ENCODE data around the gene MYOZ1.
A peak's percentile ranks its signal among the peaks of the same experiment; 100 is the strongest.

MYOZ1 gene

GRCh38 chr10:73649876-73650536 lies 8.7 kb upstream of the MYOZ1 start:
- DNase-seq (ENCODE audit: extremely low read depth, insufficient read length): no peak
- Histone ChIP-seq H3K27me3 (replicated peaks; ENCODE audit: control insufficient read depth, insufficient read depth, low read length) (no peaks in the 10 kb centered on the region), H3K4me3 (replicated peaks; ENCODE audit: low read depth, low read length) (no peak overlapping the region), H3K36me3 (ENCODE audit: control insufficient read depth, insufficient read depth, low read length) (no peaks in the 10 kb centered on the region)
- TF ChIP-seq, protein P1, sequence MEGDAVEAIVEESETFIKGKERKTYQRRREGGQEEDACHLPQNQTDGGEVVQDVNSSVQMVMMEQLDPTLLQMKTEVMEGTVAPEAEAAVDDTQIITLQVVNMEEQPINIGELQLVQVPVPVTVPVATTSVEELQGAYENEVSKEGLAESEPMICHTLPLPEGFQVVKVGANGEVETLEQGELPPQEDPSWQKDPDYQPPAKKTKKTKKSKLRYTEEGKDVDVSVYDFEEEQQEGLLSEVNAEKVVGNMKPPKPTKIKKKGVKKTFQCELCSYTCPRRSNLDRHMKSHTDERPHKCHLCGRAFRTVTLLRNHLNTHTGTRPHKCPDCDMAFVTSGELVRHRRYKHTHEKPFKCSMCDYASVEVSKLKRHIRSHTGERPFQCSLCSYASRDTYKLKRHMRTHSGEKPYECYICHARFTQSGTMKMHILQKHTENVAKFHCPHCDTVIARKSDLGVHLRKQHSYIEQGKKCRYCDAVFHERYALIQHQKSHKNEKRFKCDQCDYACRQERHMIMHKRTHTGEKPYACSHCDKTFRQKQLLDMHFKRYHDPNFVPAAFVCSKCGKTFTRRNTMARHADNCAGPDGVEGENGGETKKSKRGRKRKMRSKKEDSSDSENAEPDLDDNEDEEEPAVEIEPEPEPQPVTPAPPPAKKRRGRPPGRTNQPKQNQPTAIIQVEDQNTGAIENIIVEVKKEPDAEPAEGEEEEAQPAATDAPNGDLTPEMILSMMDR (IDR thresholded peaks at IDR 0.05; ENCODE audit: insufficient read depth, low read length, poor library complexity, severe bottlenecking): no peak

DNA sequence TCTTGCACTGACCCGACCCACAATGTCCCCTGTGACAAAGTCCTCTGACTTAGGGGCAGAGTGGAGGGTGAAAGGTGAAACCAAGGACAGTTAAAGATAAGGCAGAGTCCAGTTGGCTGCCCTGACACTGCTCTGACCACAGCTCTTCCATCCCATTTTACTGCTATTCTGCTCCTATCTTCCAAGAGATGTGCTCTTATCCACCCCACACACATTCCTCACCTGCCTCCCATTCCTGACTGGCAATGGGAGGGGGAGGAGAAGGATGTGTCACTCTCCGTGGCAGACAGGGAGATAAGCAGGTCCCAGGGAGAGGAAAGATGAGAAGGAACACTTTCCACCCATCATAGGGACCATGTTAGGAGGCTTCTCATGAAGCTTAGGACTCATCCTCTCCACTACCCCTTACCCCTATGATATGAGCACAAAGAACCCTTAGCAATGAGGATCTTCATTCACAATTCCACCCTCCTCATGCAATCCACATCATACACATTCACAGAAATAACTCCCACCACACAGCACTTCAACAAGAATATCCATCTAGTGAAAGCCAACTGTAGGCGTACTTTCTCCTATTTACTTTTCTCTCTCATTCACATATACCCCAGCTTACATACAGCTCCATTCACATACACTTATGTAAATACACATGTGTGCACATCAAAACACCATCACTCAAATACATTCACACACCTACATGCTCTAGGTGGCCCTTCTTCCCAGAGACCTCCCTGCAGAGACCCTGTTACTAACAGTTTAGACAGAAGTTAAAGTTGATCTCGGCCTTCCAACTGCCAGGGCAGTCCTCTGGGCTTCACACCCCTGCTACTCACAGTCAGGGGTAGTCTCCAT lies 7.9 kb upstream of the MYOZ1 start:
- no peaks in the 10 kb centered on the region for H3K27me3 ChIP-seq (replicated peaks; ENCODE audit: control insufficient read depth, insufficient read depth, low read length)
- H3K4me3 ChIP-seq (replicated peaks; ENCODE audit: low read depth, low read length): no peak overlapping the region
- no peak for DNase-seq (ENCODE audit: extremely low read depth, insufficient read length)
- TF ChIP-seq, protein P1 (IDR thresholded peaks at IDR 0.05; ENCODE audit: insufficient read depth, low read length, poor library complexity, severe bottlenecking): no peak
- no peaks in the 10 kb centered on the region for H3K36me3 ChIP-seq (ENCODE audit: control insufficient read depth, insufficient read depth, low read length)

DNA sequence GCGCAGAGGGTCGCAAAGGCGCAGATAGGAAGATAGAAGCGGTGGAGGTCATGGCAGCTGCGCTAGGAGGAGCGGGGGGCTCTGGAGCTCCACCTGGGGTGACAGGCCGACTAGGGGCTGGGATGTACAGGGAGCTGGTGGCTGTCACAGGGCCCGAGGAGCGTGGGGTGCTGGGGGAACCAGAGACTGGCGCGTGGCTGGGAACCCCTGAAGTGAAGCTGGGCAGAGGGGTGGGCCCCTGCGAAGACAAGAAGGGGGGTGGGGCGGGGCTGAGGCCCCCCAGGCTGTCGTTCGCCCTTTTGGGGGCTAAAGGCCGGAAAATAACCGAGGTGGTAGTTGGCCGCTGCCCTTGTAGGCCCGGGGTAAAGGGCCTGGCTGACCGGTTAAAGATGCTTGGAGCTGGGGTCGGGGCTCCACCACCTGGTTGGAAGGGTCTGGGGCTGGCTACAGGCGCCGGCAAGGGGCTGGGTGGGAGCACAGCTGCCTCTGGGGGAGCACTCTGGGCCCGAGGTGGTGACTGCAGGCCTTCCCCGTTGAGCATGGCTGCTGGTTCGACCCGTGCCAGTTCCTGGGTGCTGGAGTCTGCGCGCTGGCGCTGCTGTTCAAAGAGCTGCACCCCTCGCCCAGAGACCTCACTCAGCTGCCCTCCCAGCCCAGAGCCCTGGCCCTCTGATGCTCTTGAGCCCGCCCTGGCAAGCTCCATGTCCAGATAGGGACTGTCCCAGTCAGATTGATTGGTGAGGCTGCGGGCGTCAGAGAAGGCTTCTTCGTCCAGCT lies 6.8 kb upstream of the MYOZ1 start:
- H3K4me3 ChIP-seq (replicated peaks; ENCODE audit: low read depth, low read length): peak overlapping the region; percentile 59
- no peaks in the 10 kb centered on the region for H3K36me3 ChIP-seq (ENCODE audit: control insufficient read depth, insufficient read depth, low read length)
- no peaks in the 10 kb centered on the region for H3K27me3 ChIP-seq (replicated peaks; ENCODE audit: control insufficient read depth, insufficient read depth, low read length)
- no peak for DNase-seq (ENCODE audit: extremely low read depth, insufficient read length)
- TF ChIP-seq, protein P1 (IDR thresholded peaks at IDR 0.05; ENCODE audit: insufficient read depth, low read length, poor library complexity, severe bottlenecking): no peak

DNA sequence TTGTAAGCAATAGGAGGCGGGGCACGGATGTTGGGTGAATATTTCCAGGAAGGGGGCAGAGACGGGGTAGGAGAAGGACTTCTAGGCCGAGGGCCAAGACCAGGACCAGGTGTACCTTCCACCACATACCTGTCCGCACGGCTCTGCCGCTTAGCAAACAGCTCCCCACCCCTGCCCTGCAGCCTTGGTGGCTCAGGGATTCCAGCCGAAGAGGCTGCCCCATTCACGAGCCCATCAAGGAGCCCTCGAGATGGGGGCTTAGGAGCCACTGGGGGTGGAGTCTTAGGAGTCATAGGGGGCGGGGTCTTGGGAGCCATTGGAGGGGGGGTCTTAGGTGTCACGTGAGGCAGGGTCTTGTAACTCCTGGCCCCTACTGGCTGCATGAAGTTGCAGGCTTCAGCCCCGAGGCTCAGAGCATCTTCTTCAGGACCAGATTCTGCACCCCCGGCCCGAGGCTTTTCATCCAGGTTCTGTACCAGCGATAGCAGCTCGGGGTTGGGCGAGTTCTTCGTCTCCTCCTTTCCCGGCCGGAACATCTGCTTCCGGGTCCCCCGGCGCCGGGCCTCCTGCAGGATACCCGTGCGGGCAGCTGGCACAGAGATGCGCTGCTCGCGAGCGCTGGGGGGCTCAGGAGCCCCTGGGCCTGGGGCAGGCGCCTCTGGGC lies 6.1 kb upstream of the MYOZ1 start:
- Histone ChIP-seq H3K36me3 (ENCODE audit: control insufficient read depth, insufficient read depth, low read length) (no peaks in the 10 kb centered on the region), H3K4me3 (replicated peaks; ENCODE audit: low read depth, low read length) (peak overlapping the region; percentile 59), H3K27me3 (replicated peaks; ENCODE audit: control insufficient read depth, insufficient read depth, low read length) (no peaks in the 10 kb centered on the region)
- DNase-seq (ENCODE audit: extremely low read depth, insufficient read length): no peak
- TF ChIP-seq, protein P1 (IDR thresholded peaks at IDR 0.05; ENCODE audit: insufficient read depth, low read length, poor library complexity, severe bottlenecking): no peak

- Histone ChIP-seq H3K36me3 (ENCODE audit: control insufficient read depth, insufficient read depth, low read length) (no peaks in the 10 kb centered on the region), H3K4me3 (replicated peaks; ENCODE audit: low read depth, low read length) (no peak overlapping the region), H3K27me3 (replicated peaks; ENCODE audit: control insufficient read depth, insufficient read depth, low read length) (no peaks in the 10 kb centered on the region)
- no peak for DNase-seq (ENCODE audit: extremely low read depth, insufficient read length)
- TF ChIP-seq, protein P1 (IDR thresholded peaks at IDR 0.05; ENCODE audit: insufficient read depth, low read length, poor library complexity, severe bottlenecking): no peak
These were observed 5.3 kb upstream of the MYOZ1 start for GRCh38 chr10:73646598-73647041.

Data from GM06990 (cell line).